Omental fat pad (tissue), 4 donors: ENCODE results near the gene TMEM72. TPM values are rescaled to one million over a fixed set of nuclear protein-coding genes. Genes with fewer than 3 reads are reported as not detected.

Experiments used
- ATAC-seq: fragments of 150-250 bp; one replicate; pipeline ENCODE4 v1.9.1; 2016; ENCODE audit warnings: mild to moderate bottlenecking, moderate library complexity; ENCODE audit not compliant: low FRiP score
- DNase-seq: peaks from one replicate; pipeline ENCODE4 v3.0.0-alpha.2; 2019; ENCODE audit warnings: low spot score
- total RNA-seq, 4 donors: library from RNA; depleted of rRNA; stranded (reverse); fragments of >200 nt; gene quantifications; one replicate each; pipeline ENCODE4 v1.1.0, GENCODE V29; 2016
- TF ChIP-seq, protein P1 (sequence below), 3 donors: fragments of 450-650 bp; IDR thresholded peaks; one replicate each; pipeline ENCODE4 v1.5.1; 2016 to 2017; ENCODE audit warnings: antibody characterized with exemption in 3 of 3, mild to moderate bottlenecking in 3 of 3, moderate library complexity in 2 of 3

TMEM72 gene
- total RNA-seq, 4 donors from 2014 or later: not detected

- no peak for ATAC-seq
- no peak for DNase-seq
- TF ChIP-seq, protein P1, sequence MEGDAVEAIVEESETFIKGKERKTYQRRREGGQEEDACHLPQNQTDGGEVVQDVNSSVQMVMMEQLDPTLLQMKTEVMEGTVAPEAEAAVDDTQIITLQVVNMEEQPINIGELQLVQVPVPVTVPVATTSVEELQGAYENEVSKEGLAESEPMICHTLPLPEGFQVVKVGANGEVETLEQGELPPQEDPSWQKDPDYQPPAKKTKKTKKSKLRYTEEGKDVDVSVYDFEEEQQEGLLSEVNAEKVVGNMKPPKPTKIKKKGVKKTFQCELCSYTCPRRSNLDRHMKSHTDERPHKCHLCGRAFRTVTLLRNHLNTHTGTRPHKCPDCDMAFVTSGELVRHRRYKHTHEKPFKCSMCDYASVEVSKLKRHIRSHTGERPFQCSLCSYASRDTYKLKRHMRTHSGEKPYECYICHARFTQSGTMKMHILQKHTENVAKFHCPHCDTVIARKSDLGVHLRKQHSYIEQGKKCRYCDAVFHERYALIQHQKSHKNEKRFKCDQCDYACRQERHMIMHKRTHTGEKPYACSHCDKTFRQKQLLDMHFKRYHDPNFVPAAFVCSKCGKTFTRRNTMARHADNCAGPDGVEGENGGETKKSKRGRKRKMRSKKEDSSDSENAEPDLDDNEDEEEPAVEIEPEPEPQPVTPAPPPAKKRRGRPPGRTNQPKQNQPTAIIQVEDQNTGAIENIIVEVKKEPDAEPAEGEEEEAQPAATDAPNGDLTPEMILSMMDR (IDR thresholded peaks at IDR 0.05): no peak
Observed at GRCh38 chr10:44897049-44897448, 14.1 kb upstream of the TMEM72 start.

DNA sequence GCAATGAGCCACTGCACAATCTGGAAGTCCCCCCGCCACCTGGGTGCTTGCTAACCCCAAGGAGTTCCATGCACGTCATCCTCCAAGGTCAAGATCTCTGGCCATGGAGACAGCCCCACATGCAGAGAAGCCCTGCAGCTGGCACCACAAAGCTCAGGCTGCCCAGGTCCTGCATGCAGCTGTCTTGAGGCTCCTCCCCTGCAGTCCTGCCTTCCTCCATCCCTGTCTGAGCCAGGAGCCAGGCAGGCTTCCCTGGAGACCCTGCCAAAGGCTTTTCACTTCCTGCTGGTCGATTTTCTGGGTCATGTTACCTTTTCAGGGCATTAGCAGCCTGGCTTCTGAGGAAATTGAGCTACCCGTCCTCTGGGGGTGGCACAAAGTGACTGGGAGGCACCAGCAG, 12.5 kb upstream of the TMEM72 start:
- DNase-seq (no peak), ATAC-seq (no peak)
- TF ChIP-seq, protein P1 (IDR thresholded peaks at IDR 0.05): no peak

DNA sequence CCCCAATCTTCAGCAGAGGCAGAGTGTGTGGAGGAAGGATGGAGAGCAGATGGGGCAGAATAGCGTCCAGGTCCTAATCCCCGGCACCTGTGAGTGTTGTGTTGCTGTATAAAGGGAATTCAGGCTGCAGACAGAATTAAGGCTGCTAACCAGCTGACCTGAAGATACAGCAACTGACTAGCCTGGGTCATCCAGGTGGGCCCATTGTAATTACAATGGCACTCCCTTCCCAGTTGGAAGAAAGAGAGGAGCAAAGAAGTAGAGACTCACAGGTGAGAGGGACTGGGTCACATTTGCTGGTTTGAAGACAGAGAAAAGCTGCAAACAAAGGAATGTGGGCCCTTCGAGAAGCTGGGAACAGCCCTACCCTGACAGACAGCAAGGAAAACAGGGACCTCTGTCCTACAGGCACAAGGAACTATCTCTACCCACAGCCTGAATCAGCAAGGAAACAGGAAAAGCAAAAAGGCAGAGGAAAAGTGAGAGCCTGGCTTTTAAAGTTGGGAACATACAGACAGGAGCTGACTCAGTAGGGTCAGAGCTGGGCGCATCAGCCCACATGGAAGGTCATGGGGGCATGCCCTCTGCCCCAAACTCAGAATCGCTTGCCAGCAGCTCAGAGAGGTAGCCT, 11.6 kb upstream of the TMEM72 start:
- no peak for DNase-seq
- TF ChIP-seq, protein P1 (IDR thresholded peaks at IDR 0.05): no peak
- ATAC-seq: no peak

DNA sequence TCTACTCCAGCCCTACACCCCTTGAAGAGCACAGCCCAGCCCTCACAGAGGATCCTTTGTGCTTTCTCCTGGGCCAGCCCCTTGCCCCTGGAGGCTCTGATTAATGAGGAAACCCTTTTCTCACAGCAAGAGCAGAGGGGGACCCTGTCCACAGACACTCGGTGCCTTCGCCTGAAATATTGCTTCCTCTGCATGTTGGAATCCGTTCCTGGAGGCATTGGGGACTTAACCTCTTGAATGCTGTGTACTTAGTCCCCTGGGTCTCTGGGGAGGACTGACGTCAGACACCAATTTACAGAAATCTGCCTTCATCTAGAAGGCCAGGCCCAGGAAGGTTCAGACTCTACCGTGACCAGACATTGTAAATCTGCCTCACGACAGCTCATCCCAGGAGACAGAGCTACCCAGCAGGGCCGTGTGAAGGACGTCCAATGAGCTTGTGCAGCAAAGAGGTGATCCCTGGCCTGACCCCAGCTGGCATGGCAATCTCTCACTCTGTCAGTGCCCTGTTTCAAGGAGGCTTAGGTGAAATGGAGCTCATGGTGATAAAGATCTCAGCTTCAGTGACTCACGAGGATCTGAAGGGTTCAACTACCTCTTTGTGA, 8.1 kb upstream of the TMEM72 start:
- no peak for DNase-seq
- TF ChIP-seq, protein P1 (IDR thresholded peaks at IDR 0.05): no peak
- ATAC-seq: no peak

GRCh38 chr10:44906486-44906885, 4.7 kb upstream of the TMEM72 start:
- no peak for ATAC-seq
- DNase-seq: no peak
- TF ChIP-seq, protein P1 (IDR thresholded peaks at IDR 0.05): no peak

GRCh38 chr10:44907556-44907955, 3.6 kb upstream of the TMEM72 start:
- no peak for ATAC-seq
- TF ChIP-seq, protein P1 (IDR thresholded peaks at IDR 0.05): no peak
- no peak for DNase-seq
